ENCODE measurements around the gene ZMYND11. TPM values are rescaled to one million over a fixed set of nuclear protein-coding genes. Genes with fewer than 3 reads are reported as not detected.

The ZMYND11 gene
- total RNA-seq, 1 donor from 2014 or later, result 43.7 TPM

Other genes with a start within 250 kb of the ZMYND11 start
- gene TUBB8, start 86.2 kb upstream of the ZMYND11 start, total RNA-seq, result not detected in 2 replicates

All from glomerular endothelial cell (primary cell).